Left lobe of liver (tissue), 2 donors: ENCODE results near the gene SPRR4. TPM values are rescaled to one million over a fixed set of nuclear protein-coding genes. Genes with fewer than 3 reads are reported as not detected.
"Not testable (repeated sequence)": the region's sequence is repeated elsewhere in the genome, so short reads cannot be mapped to it uniquely, and the experiment has no call there.

Source experiments
- ATAC-seq: fragments of 200-7000 bp; cut with Tn5 transposase; one replicate; pipeline ENCODE4 v1.9.1; 2020; ENCODE audit warnings: mild to moderate bottlenecking, moderate library complexity
- DNase-seq: peaks from one replicate; pipeline ENCODE4 v3.0.0-alpha.2; 2020; ENCODE audit warnings: low spot score
- total RNA-seq: library from RNA; stranded (reverse); gene quantifications from one replicate; pipeline ENCODE4 v1.2.1, GENCODE V29; 2021
- donor health status: DM: no; HTN: no; CAD: no; lungs with moderate emphysema.
- donor health status: DM: no; HTN: yes; CAD: no.

Gene SPRR4
- total RNA-seq, 1 donor from 2014 or later, result not detected

GRCh38 chr1:153001382-153001781 is 30.9 kb downstream of the SPRR4 start, which contains the start of gene SPRR3:
SPRR3 (plus strand) TSS chr1:153001749; CDS start chr1:153003021, 1,272 bp downstream.
- DNase-seq (no peak), ATAC-seq (no peak)

GRCh38 chr1:153011235-153011758 is 40.8 kb downstream of the SPRR4 start:
- DNase-seq, ATAC-seq: not testable (repeated sequence)

DNA sequence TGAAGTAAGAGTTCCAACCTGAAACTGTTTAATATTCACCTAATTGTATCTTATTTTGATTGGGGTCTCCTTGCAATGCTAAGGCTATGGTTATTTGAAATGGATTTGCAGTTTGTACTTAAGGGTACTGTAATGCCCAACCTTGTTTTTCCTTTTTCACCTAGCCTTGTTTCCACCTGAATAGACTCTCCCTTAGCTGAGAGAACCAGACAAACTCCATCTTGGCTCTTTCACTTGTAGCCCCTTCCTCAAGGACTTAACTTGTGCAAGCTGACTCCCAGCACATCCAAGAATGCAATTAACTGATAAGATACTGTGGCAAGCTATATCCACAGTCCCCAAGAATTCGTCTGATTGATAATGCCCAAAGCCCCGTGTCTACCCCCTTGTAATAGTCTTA is 51.4 kb downstream of the SPRR4 start:
- DNase-seq, ATAC-seq: not testable (repeated sequence)

Other genes with a start within 250 kb of the SPRR4 start
- not detected for gene KPRP, start 212.6 kb upstream of the SPRR4 start, total RNA-seq
- gene LCE1F, start 195.5 kb upstream of the SPRR4 start, total RNA-seq, result not detected
- not detected for gene LCE1E, start 184.4 kb upstream of the SPRR4 start, total RNA-seq
- gene LCE1D, start 173.9 kb upstream of the SPRR4 start, total RNA-seq, result not detected
- gene LCE1C, start 164.0 kb upstream of the SPRR4 start, total RNA-seq, result not detected
- gene LCE1B, start 158.7 kb upstream of the SPRR4 start, total RNA-seq, result not detected
- not detected for gene LCE1A, start 143.2 kb upstream of the SPRR4 start, total RNA-seq
- not detected for gene LCE6A, start 127.8 kb upstream of the SPRR4 start, total RNA-seq
- gene LCE7A, start 110.7 kb upstream of the SPRR4 start, total RNA-seq, result not detected
- not detected for gene SMCP, start 92.3 kb upstream of the SPRR4 start, total RNA-seq
- not detected for gene IVL, start 62.1 kb upstream of the SPRR4 start, total RNA-seq
- gene SPRR5, start 23.4 kb upstream of the SPRR4 start, total RNA-seq, result not detected
- not detected for gene SPRR1A, start 13.4 kb downstream of the SPRR4 start, total RNA-seq
- not detected for gene SPRR3, start 31.1 kb downstream of the SPRR4 start, total RNA-seq
- gene SPRR1B, start 60.6 kb downstream of the SPRR4 start, total RNA-seq, result not detected
- gene SPRR2D, start 70.5 kb downstream of the SPRR4 start, total RNA-seq, result not detected
- gene SPRR2A, start 86.9 kb downstream of the SPRR4 start, total RNA-seq, result not detected
- not detected for gene SPRR2B, start 101.0 kb downstream of the SPRR4 start, total RNA-seq
- not detected for gene SPRR2E, start 123.9 kb downstream of the SPRR4 start, total RNA-seq
- gene SPRR2F, start 142.9 kb downstream of the SPRR4 start, total RNA-seq, result not detected
- gene SPRR2G, start 180.2 kb downstream of the SPRR4 start, total RNA-seq, result not detected
- gene LELP1, start 232.8 kb downstream of the SPRR4 start, total RNA-seq, result not detected
- gene PRR9, start 246.9 kb downstream of the SPRR4 start, total RNA-seq, result not detected